ENCODE measurements around the gene AUNIP. TPM values are rescaled to one million over a fixed set of nuclear protein-coding genes. Genes with fewer than 3 reads are reported as not detected.

AUNIP gene
- total RNA-seq, 1 donor from 2014 or later = not detected

- intact Hi-C loops (cut with DNase I) = no loop called here
- no peak for ATAC-seq
- DNase-seq (ENCODE audit: missing footprints) = no peak
Observed at GRCh38 chr1:25837262-25837875, 21.9 kb downstream of the AUNIP start.

DNA sequence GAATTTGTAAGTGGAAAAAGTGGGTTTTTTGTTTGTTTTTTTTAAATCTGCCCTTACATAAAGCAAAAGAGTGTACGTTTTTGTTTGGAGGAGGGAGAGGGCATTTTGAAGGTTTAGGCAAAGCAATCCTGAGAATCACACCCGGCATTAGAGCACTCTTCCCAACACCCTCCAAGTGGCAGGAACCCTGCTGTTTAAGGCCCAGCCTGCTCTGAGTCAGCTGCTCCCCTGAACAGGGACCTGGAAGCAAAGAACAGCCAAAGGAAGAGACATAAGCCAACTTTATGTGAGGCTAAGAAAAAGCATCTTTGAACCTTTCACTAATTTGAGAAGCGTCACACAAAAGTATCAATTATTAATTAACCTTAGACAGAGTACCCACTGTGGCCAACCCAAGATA is 22.6 kb downstream of the AUNIP start:
- ATAC-seq (no peak), DNase-seq (ENCODE audit: missing footprints) (no peak)
- intact Hi-C loops (cut with DNase I) = no loop called here

- DNase-seq (ENCODE audit: missing footprints) = no peak
- ATAC-seq = no peak
- intact Hi-C loops (cut with DNase I) = no loop called here
Observed at GRCh38 chr1:25834894-25835293, 24.4 kb downstream of the AUNIP start.

GRCh38 chr1:25833158-25833557 is 26.1 kb downstream of the AUNIP start:
- ATAC-seq (no peak), DNase-seq (ENCODE audit: missing footprints) (no peak)
- intact Hi-C loops (cut with DNase I) = no loop called here

- intact Hi-C loops (cut with DNase I) = no loop called here
- ATAC-seq (no peak), DNase-seq (ENCODE audit: missing footprints) (no peak)
Observed at GRCh38 chr1:25832336-25833037, 26.8 kb downstream of the AUNIP start.

DNA sequence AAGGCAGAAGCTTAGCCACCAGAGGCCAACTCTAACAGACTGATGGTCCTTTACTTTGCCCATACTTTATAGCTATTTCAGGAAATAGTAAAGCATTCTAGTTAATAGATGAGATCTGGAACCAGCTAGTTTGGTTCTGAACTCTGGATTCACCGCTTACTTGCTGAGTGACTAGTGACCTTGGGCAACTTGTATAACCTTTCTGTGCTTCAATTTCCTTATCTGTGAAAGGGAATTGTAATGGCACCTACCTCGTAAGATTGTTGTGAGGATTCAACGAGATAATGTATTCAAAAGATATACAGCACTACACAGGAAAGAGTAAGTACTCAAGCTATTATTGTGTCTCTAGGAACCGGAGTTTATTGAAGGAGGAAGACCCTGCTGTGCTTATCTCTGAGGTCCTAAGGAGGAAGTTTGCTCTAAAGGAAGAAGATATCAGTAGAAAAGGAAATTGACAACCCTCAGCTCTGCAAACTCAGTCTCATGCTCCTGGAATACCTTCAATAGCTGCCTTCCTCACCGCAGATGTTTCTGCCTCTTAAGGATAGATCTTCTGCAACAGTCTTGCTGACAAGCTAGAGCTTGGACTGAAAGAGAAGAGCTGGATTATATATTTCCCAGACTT is 27.6 kb downstream of the AUNIP start:
- intact Hi-C loops (cut with DNase I) = no loop called here
- ATAC-seq (no peak), DNase-seq (ENCODE audit: missing footprints) (no peak)

- peak; percentile 36 for ATAC-seq
- DNase-seq (ENCODE audit: missing footprints) = no peak
- intact Hi-C loops (cut with DNase I) = no loop called here
Observed at GRCh38 chr1:25829046-25829445, 30.2 kb downstream of the AUNIP start.

DNA sequence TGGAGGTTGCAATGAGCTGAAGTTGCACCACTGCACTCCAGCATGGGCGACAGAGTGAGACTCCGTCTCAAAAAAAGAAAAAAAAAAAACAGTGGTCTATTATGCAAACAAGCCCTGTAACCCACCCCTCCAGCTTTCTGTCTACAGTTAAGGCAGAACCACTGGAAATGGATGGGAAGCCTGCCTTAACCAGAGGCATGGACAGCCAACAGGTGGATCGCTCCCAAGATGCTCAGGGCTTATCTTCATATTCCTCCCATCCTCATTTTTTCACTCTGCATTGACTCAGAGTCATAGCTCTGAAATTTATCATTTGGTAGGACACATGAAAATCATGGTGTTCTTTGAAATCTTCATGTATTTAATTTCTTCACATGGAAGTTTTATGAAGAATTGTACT is 30.8 kb downstream of the AUNIP start:
- DNase-seq (ENCODE audit: missing footprints) (no peak), ATAC-seq (no peak)
- intact Hi-C loops (cut with DNase I) = no loop called here

- ATAC-seq (no peak), DNase-seq (ENCODE audit: missing footprints) (no peak)
- intact Hi-C loops (cut with DNase I) = no loop called here
Observed at GRCh38 chr1:25826571-25826970, 32.7 kb downstream of the AUNIP start.

DNA sequence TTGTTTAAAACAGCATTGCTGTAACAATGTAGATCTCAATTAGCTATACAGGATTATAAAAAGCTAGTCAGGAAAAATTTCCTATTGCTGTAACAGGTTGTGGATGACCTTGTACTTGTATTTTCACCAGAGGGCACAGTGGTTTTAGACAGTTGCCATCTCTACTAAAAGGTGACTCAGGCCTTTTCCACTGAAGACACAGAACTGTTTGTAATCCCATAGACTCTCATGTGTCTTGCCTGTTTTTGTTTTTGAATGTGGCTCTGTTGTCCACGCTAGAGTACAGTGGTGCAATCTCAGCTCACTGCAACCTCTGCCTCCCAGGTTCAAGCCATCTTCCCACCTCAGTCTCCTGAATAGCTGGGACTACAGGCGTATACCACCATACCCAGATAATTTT is 33.7 kb downstream of the AUNIP start:
- intact Hi-C loops (cut with DNase I) = no loop called here
- ATAC-seq = no peak
- no peak for DNase-seq (ENCODE audit: missing footprints)

- intact Hi-C loops (cut with DNase I) = loop anchor here (5.0 kb wide), 1 partner anchor 176 kb away; the partner anchor contains the start of gene PAFAH2
Observed at GRCh38 chr1:25821630-25822091, 37.6 kb downstream of the AUNIP start.

DNA sequence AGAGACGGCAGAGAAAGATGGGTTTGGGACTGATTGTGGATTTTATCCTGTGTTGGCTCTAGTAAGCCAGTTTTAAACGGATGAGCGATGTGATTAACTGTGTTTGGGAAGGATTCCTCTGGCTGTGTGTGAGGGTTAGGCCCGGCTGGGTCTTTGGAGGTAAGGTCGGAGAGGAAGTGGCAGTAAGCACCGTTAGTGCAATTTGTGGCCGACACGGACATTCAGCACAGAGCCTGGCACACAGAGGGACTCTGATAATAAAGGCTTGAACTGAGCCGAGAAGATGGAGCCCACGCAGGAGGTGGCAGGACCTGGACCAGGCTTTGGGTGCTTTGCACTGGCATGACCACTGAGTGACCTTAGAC is 38.2 kb downstream of the AUNIP start:
- intact Hi-C loops (cut with DNase I) = loop anchor here (5.0 kb wide), 1 partner anchor 176 kb away; the partner anchor contains the start of gene PAFAH2
- ATAC-seq (no peak), DNase-seq (ENCODE audit: missing footprints) (no peak)

More at GRCh38 chr1:25821630-25822091, 37.6 kb downstream of the AUNIP start:
- ATAC-seq (no peak), DNase-seq (ENCODE audit: missing footprints) (no peak)

DNA sequence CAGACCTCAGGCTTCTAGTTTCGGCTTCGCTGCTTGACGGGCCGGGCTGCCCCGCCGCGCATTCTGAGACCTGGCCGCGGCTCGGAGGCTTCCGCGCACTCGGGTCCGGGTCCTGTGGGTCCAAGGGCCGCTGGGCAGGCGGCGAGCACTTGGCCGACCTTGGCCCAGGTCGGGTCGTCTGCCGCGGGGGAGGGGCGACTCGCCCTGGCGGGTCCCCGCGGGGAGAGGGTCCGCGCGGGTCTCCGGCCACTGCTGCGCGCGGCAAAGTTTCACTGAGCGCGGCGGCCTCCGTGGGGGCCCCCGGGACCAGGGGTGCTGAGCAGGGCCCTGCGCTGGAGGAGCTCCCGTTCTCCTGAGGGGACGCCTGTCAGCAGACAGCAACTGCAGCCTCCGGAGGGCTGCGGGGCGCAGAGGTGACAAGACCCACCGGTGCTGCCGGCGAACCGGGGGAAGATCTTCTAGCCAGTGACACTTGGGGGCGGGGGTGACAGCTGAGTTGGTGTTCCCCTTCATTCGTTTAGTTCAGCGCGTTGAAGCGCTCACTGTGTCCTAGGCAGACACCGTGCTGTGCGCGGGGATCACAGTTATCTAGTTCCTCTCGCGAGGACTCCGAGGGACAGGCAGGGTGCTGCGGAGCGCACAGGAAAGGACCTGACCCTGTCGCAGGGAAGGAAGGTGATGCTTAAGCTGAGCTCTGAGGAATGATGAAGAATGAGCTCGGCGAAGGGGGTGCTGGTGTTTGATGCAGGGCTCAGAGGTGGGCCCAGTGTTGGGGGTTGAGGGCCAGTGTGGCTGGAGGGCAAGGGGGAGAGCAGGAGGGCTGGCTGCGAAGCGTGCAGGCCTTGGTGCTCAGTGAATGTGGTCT is 38.8 kb downstream of the AUNIP start:
- peak; percentile 85 for DNase-seq (ENCODE audit: missing footprints)
- intact Hi-C loops (cut with DNase I) = loop anchor here (5.0 kb wide), 1 partner anchor 177 kb away; the partner anchor contains the start of gene PAFAH2
- peak; percentile 58 for ATAC-seq

GRCh38 chr1:25819491-25820246 is 39.6 kb downstream of the AUNIP start, which contains the start of gene MTFR1L:
TSS of gene MTFR1L (plus strand) at chr1:25819954. CDS start at chr1:25823105, 3,151 bp downstream.
- ATAC-seq (peak; percentile 92), DNase-seq (ENCODE audit: missing footprints) (peak; percentile 95)
- intact Hi-C loops (cut with DNase I) = loop anchor here (5.0 to 10.0 kb wide), 2 partner anchors 178 to 575 kb away; partner anchors contain the start of genes PAFAH2 and RSRP1

- ATAC-seq (no peak), DNase-seq (ENCODE audit: missing footprints) (no peak)
- intact Hi-C loops (cut with DNase I) = loop anchor here (10.0 kb wide), 1 partner anchor 574 kb away; the partner anchor contains the start of gene RSRP1
Observed at GRCh38 chr1:25818569-25818968, 40.7 kb downstream of the AUNIP start.

DNA sequence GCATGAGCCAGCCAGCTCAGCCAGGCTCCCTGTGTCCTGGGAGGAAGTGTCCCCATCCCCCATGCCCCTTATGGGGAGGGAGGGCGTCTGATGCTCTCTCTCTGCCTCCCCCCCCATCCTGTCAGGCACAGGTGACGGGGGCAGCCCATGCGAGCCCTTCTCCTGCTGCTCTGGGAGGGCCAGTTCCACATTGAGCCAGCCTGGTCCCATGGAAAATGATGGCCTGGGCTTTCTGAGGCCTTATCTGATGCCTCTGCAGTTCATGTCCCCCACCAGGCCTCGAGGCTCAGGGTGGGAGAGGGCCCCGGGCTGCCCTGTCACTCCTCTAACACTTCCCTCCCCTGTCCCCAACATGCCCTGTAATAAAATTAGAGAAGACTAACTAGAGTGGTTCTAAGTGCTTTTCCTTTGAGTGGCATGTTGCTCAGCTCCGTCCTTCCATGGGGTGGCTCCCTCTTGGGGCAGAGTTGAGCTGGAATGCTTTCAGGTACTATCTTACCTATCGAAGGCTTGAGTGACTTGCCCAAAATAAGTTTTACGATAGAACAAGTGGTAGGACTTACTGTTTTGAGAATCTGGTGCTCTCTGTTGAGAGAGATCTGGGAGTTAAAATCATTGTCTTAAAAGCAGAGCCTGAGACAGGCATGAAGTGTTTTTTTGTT is 41.3 kb downstream of the AUNIP start:
- intact Hi-C loops (cut with DNase I) = loop anchor here (10.0 kb wide), 1 partner anchor 573 kb away; the partner anchor contains the start of gene RSRP1
- ATAC-seq (no peak), DNase-seq (ENCODE audit: missing footprints) (no peak)

DNA sequence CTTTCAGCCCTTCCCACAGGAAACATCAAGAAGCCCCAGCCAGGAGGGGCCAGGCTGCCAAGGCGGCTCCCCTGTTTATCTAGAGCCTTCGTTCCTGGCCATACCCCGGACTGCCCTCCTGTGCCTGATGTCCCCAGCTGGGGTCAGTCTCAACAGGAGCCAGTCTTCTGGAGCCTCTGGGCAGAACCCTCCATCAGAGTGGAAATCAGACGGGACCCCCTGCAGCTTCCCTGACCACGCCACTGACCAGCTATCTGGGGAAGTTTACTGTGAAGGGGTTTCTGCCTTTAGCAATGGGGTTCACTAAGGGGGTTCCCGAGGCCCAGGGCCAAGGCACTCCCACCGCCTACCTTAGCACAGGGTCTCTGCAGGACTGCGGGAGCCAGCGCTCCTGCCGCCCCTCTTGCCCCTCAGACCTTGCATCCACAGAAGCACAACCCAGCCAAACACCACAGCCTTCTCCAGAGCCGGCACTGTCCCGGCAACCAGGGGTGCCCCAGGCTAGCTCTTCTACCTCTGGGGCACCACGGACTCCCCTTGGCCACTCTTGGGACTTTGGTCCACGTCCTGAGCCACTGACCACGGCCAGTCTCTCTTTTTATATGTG is 43.0 kb downstream of the AUNIP start:
- ATAC-seq (no peak), DNase-seq (ENCODE audit: missing footprints) (peak; percentile 44)
- intact Hi-C loops (cut with DNase I) = loop anchor here (10.0 kb wide), 1 partner anchor 571 kb away; the partner anchor contains the start of gene RSRP1

Data from Right ventricle myocardium inferior (tissue), 1 donor.